Kidney (tissue), 14 donors: ENCODE data around the gene CDC42. TPM values are rescaled to one million over a fixed set of nuclear protein-coding genes. Genes with fewer than 3 reads are reported as not detected.

ENCODE experiments used
- DNase-seq, 5 donors: peaks; one replicate each; pipeline ENCODE4 v3.0.0-alpha.2; 2013 to 2020
- FAIRE-seq: peaks from 2 replicates; lab custom pipeline; 2012; peaks lifted over from hg19 to GRCh38; lab: Jason Lieb, UNC
- H3K27ac ChIP-seq, 2 donors: one replicate each; pipeline ENCODE4 v1.7.0; 2013; ENCODE audit warnings: low read depth in 2 of 2, low read length in 2 of 2, inconsistent platforms in 1 of 2
- H3K27me3 ChIP-seq: one replicate; pipeline ENCODE4 v1.7.1; 2013; ENCODE audit warnings: low read length, inconsistent platforms; ENCODE audit not compliant: control insufficient read depth, insufficient read depth
- H3K36me3 ChIP-seq, 3 donors: one replicate each; pipeline versions ENCODE4 v1.7.0 to v1.7.1; 2013; ENCODE audit warnings: low read length in 3 of 3, control low read depth in 1 of 3, inconsistent platforms in 1 of 3; ENCODE audit not compliant: insufficient read depth in 3 of 3, control insufficient read depth in 2 of 3
- H3K4me1 ChIP-seq, 3 donors: one replicate each; pipeline versions ENCODE4 v1.7.0 to v1.7.1; 2013; ENCODE audit warnings: low read length in 3 of 3, inconsistent platforms in 1 of 3, low read depth in 1 of 3; ENCODE audit not compliant: control insufficient read depth in 2 of 3, insufficient read depth in 2 of 3
- H3K4me3 ChIP-seq, 3 donors: one replicate each; pipeline versions ENCODE4 v1.7.0 to v1.8.1; 2013; ENCODE audit warnings: low read length in 3 of 3, control low read depth in 1 of 3, inconsistent platforms in 1 of 3
- H3K9ac ChIP-seq, 3 donors: one replicate each; pipeline versions ENCODE4 v1.7.0 to v1.7.1; 2013; ENCODE audit warnings: low read length in 3 of 3, control low read depth in 1 of 3, inconsistent platforms in 1 of 3
- H3K9me3 ChIP-seq, 3 donors: one replicate each; pipeline versions ENCODE4 v1.7.0 to v1.7.1; 2013; ENCODE audit warnings: low read length in 3 of 3, control low read depth in 1 of 3, inconsistent platforms in 1 of 3; ENCODE audit not compliant: control insufficient read depth in 2 of 3, insufficient read depth in 1 of 3
- intact Hi-C: fragments of 100-400 bp; cut with DNase I; formaldehyde crosslinking; loops from one replicate; pipeline ENCODE4 v1.11.1; 2022
- polyA plus RNA-seq: library from polyadenylated mRNA; stranded (reverse); fragments of 350-450 nt; fragmentation: Illumina TruSeq; extraction: RNeasy Lipid Tissue Mini Kit (QIAGEN cat#74804); gene quantifications from one replicate; pipeline ENCODE4 v1.2.3, GENCODE V29; 2014; ENCODE audit warnings: low read depth, low replicate concordance; ENCODE audit not compliant: insufficient read depth
- total RNA-seq: library from RNA; stranded (reverse); fragmentation: NEBNext Ultra II Directional; extraction: Animal tissue kit (Norgen Biotek cat#: 25700); gene quantifications from one replicate; pipeline ENCODE4 v1.2.1, GENCODE V29; 2021
- TF ChIP-seq, protein P1 (sequence below): IDR thresholded peaks from 3 replicates; pipeline ENCODE4 v1.5.1; 2012; ENCODE audit warnings: mild to moderate bottlenecking, moderate library complexity, borderline replicate concordance; ENCODE audit not compliant: insufficient read depth; ENCODE audit errors: extremely low read depth
- donor health status: control.
- donor health status: control.
- donor health status: control.
- donor health status: control.
- donor health status: control.
- donor health status: DM: yes; HTN: yes; CAD: no.
- donor health status: Normal renal cell carcinoma (clear cell type).

Gene CDC42
- total and polyA plus RNA-seq, 2 donors from 2014 or later: 207 to 248 TPM

DNA sequence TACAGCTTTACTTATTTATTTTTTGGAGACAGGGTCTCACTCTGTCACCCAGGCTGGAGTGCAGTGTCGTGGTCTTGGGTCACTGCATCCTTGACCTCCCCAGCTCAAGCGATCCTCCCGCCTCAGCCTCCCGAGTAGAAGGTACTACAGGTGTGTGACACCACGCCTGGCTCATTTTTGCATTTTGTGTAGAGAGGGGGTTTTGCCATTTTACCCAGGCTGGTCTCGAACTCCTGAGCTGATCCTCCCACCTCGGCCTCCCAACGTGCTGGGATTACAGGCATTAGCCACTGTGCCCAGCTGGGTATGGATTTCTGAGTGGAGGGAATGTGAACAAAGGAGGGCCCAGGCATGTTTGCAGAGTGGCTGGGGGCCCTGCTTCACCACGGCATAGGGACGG is 46.2 kb downstream of the CDC42 start:
- TF ChIP-seq, protein P1, sequence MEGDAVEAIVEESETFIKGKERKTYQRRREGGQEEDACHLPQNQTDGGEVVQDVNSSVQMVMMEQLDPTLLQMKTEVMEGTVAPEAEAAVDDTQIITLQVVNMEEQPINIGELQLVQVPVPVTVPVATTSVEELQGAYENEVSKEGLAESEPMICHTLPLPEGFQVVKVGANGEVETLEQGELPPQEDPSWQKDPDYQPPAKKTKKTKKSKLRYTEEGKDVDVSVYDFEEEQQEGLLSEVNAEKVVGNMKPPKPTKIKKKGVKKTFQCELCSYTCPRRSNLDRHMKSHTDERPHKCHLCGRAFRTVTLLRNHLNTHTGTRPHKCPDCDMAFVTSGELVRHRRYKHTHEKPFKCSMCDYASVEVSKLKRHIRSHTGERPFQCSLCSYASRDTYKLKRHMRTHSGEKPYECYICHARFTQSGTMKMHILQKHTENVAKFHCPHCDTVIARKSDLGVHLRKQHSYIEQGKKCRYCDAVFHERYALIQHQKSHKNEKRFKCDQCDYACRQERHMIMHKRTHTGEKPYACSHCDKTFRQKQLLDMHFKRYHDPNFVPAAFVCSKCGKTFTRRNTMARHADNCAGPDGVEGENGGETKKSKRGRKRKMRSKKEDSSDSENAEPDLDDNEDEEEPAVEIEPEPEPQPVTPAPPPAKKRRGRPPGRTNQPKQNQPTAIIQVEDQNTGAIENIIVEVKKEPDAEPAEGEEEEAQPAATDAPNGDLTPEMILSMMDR: no peak

GRCh38 chr1:22100168-22100567 is 47.7 kb downstream of the CDC42 start:
- Histone ChIP-seq H3K27ac (no peak overlapping the region), H3K4me3 (no peak overlapping the region), H3K4me1 (peaks cover 0 to 2% (median 0%) of the 10 kb centered on the region in 3 donors), H3K27me3 (no peaks in the 10 kb centered on the region), H3K9me3 (no peaks in the 10 kb centered on the region), H3K9ac (no peak overlapping the region), H3K36me3 (peaks cover 6 to 29% (median 20%) of the 10 kb centered on the region in 3 donors)
- DNase-seq: no peak
- intact Hi-C loops: no loop called here
- FAIRE-seq: no peak
- TF ChIP-seq, protein P1: no peak

More for the DNA sequence above, 46.2 kb downstream of the CDC42 start:
- FAIRE-seq (no peak), DNase-seq (no peak)
- Histone ChIP-seq H3K36me3 (peaks cover 6 to 29% (median 20%) of the 10 kb centered on the region in 3 donors), H3K27me3 (no peaks in the 10 kb centered on the region), H3K9ac (no peak overlapping the region), H3K9me3 (no peaks in the 10 kb centered on the region), H3K4me1 (peaks cover 0 to 2% (median 0%) of the 10 kb centered on the region in 3 donors), H3K27ac (no peak overlapping the region), H3K4me3 (no peak overlapping the region)
- intact Hi-C loops: no loop called here

- no peak overlapping the region for H3K9ac ChIP-seq
- H3K9me3 ChIP-seq: no peaks in the 10 kb centered on the region
- peaks cover 6 to 28% (median 18%) of the 10 kb centered on the region in 3 donors for H3K36me3 ChIP-seq
- TF ChIP-seq, protein P1: no peak
- intact Hi-C loops: no loop called here
- no peaks in the 10 kb centered on the region for H3K27me3 ChIP-seq
- DNase-seq (no peak), FAIRE-seq (no peak)
- peaks cover 0 to 2% (median 0%) of the 10 kb centered on the region in 3 donors for H3K4me1 ChIP-seq
- no peak overlapping the region for H3K4me3 ChIP-seq
- no peak overlapping the region for H3K27ac ChIP-seq
These were observed 48.7 kb downstream of the CDC42 start for GRCh38 chr1:22101199-22101598.

GRCh38 chr1:22101995-22102394 is 49.5 kb downstream of the CDC42 start:
- peaks cover 4 to 20% (median 10%) of the 10 kb centered on the region in 3 donors for H3K36me3 ChIP-seq
- no peak overlapping the region for H3K27ac ChIP-seq
- no peak overlapping the region for H3K9ac ChIP-seq
- no peak for DNase-seq
- no peak for FAIRE-seq
- peaks cover 0 to 2% (median 0%) of the 10 kb centered on the region in 3 donors for H3K4me1 ChIP-seq
- H3K4me3 ChIP-seq: no peak overlapping the region
- H3K9me3 ChIP-seq: no peaks in the 10 kb centered on the region
- no peaks in the 10 kb centered on the region for H3K27me3 ChIP-seq
- TF ChIP-seq, protein P1: no peak
- intact Hi-C loops: no loop called here
